ENCODE measurements around the gene CLSTN2. TPM values are rescaled to one million over a fixed set of nuclear protein-coding genes. Genes with fewer than 3 reads are reported as not detected.

Gene CLSTN2
- total RNA-seq, 1 experiment from 2014 or later, result 0.02 TPM

GRCh38 chr3:140588558-140588957 lies 653.6 kb downstream of the CLSTN2 start:
- no peaks in the 10 kb centered on the region for H3K9me3 ChIP-seq (ENCODE audit: control insufficient read depth in 1 of 2, insufficient read depth in 1 of 2, low read depth in 1 of 2, low read length in 2 of 2)
- RAD21 ChIA-PET (ENCODE audit: low non-redundant PET in 1 of 2, low total read pairs in 2 of 2, uncharacterized antibody in 2 of 2, unreplicated experiment in 2 of 2), result no interaction called here
- peaks cover 35% of the 10 kb centered on the region for H3K27me3 ChIP-seq (ENCODE audit: insufficient read depth, low read length)
- no peak overlapping the region for H3K4me2 ChIP-seq (ENCODE audit: low read length)
- H4K20me1 ChIP-seq (ENCODE audit: insufficient read depth), result no peaks in the 10 kb centered on the region
- no peaks in the 10 kb centered on the region for H3K79me2 ChIP-seq (ENCODE audit: insufficient read depth, low read length)
- H3K9ac ChIP-seq (ENCODE audit: low read length), result no peak overlapping the region
- no peak overlapping the region for H3K27ac ChIP-seq (ENCODE audit: low read depth, low read length)
- no peak overlapping the region for H2AFZ ChIP-seq (ENCODE audit: low read depth, low read length, poor library complexity, severe bottlenecking)
- intact Hi-C loops (cut with micrococcal nuclease), result no loop called here
- ATAC-seq, result no peak
- POLR2A ChIA-PET, result no interaction called here
- no peak for DNase-seq (ENCODE audit: low read depth, low spot score)
- H3K36me3 ChIP-seq (ENCODE audit: control insufficient read depth in 1 of 2, insufficient read depth in 2 of 2, low read length in 2 of 2), result no peaks in the 10 kb centered on the region
- no TSS peak for BruUV-seq (replicated peaks)
- H3K9me2 ChIP-seq (ENCODE audit: insufficient read depth), result no peaks in the 10 kb centered on the region
- H3K4me1 ChIP-seq (ENCODE audit: control insufficient read depth in 1 of 2, insufficient read depth in 2 of 2, low read length in 2 of 2), result no peaks in the 10 kb centered on the region
- no peak for TF ChIP-seq SIN3A (IDR thresholded peaks at IDR 0.05; ENCODE audit: low read depth)
- no peak for TF ChIP-seq ATF3 (IDR thresholded peaks at IDR 0.05)
- TF ChIP-seq CBX3 (IDR thresholded peaks at IDR 0.05; ENCODE audit: low read depth), result no peak
- no peak for TF ChIP-seq TCF7L2 (IDR thresholded peaks at IDR 0.05; ENCODE audit: borderline replicate concordance, extremely low read depth, insufficient read depth, insufficient read length)
- TF ChIP-seq ELF1 (IDR thresholded peaks at IDR 0.05; ENCODE audit: borderline replicate concordance, low read depth), result no peak
- no peak for TF ChIP-seq POLR2AphosphoS5 (IDR thresholded peaks at IDR 0.05; ENCODE audit: low read depth, low read length)
- TF ChIP-seq JUND (IDR thresholded peaks at IDR 0.05), result no peak
- TF ChIP-seq EZH2 (IDR thresholded peaks at IDR 0.05), result no peak
- TF ChIP-seq CTCF (IDR thresholded peaks at IDR 0.05 in 2 of 3, conservative IDR thresholded peaks at IDR 0.05 in 1 of 3; ENCODE audit: borderline replicate concordance in 1 of 3, insufficient read depth in 1 of 3, low read depth in 2 of 3, low read length in 2 of 3), result no peak
- no peak for TF ChIP-seq SRF (IDR thresholded peaks at IDR 0.05; ENCODE audit: low read depth)
- TF ChIP-seq CEBPB (IDR thresholded peaks at IDR 0.05; ENCODE audit: low read depth), result no peak
- TF ChIP-seq SP1 (IDR thresholded peaks at IDR 0.05; ENCODE audit: low read depth), result no peak
- TF ChIP-seq REST (IDR thresholded peaks at IDR 0.05; ENCODE audit: low read depth), result no peak
- no peak for TF ChIP-seq ZFX (IDR thresholded peaks at IDR 0.05)
- TF ChIP-seq YY1 (IDR thresholded peaks at IDR 0.05; ENCODE audit: extremely low read depth, insufficient replicate concordance, low read depth, low read length), result no peak
- no peak for TF ChIP-seq MAX (IDR thresholded peaks at IDR 0.05)
- no peak overlapping the region for H3K4me3 ChIP-seq (replicated peaks in 1 of 2; ENCODE audit: low read depth in 1 of 2, low read length in 2 of 2)
- CTCF ChIA-PET, result no interaction called here

All from HCT116 (cell line).